ENCODE results near the gene UNC50.

GRCh38 chr2:98607741-98608115 is 661 bp upstream of the UNC50 start:
- no peak for TF ChIP-seq REST (IDR thresholded peaks at IDR 0.05)
- no peak for TF ChIP-seq FOXA1 (IDR thresholded peaks at IDR 0.05)
- no peak for TF ChIP-seq CTCF (IDR thresholded peaks at IDR 0.05; ENCODE audit: low read depth, low read length, missing input control)
- TF ChIP-seq MAX (IDR thresholded peaks at IDR 0.05): no peak
- no peak for TF ChIP-seq RAD21 (IDR thresholded peaks at IDR 0.05)
- no peak for TF ChIP-seq JUND (IDR thresholded peaks at IDR 0.05)
- TF ChIP-seq YY1 (IDR thresholded peaks at IDR 0.05): no peak
- no peak for TF ChIP-seq ZBTB33 (IDR thresholded peaks at IDR 0.05)
- TF ChIP-seq ATF3 (IDR thresholded peaks at IDR 0.05): no peak
- no peak for TF ChIP-seq NR2F2 (IDR thresholded peaks at IDR 0.05)
- TF ChIP-seq GABPA (IDR thresholded peaks at IDR 0.05 in 1 of 2, conservative IDR thresholded peaks at IDR 0.05 in 1 of 2): no peak
- no peak for TF ChIP-seq TAF1 (conservative IDR thresholded peaks at IDR 0.05)
- no peak for TF ChIP-seq FOXA2 (IDR thresholded peaks at IDR 0.05)
- no peak for TF ChIP-seq EGR1 (IDR thresholded peaks at IDR 0.05; ENCODE audit: low read depth in 2 of 2)
